Brain microvascular endothelial cell (primary cell): Measurements from ENCODE around the gene RADX.

ENCODE experiments used
- DNase-seq: peaks from one replicate; pipeline ENCODE4 v3.0.0-alpha.2; 2020
- H3K27ac ChIP-seq: fragments of 250-450 bp; sonication (Bioruptor Pico); 2 replicates; pipeline ENCODE4 v1.5.1; 2020; ENCODE audit warnings: mild to moderate bottlenecking, moderate library complexity
- H3K27me3 ChIP-seq: fragments of 250-450 bp; sonication (Bioruptor Pico); replicated peaks from 2 replicates; pipeline ENCODE4 v1.5.1; 2020; ENCODE audit warnings: mild to moderate bottlenecking
- H3K36me3 ChIP-seq: fragments of 250-450 bp; sonication (Bioruptor Pico); replicated peaks from 2 replicates; pipeline ENCODE4 v1.5.1; 2020; ENCODE audit warnings: mild to moderate bottlenecking
- H3K4me3 ChIP-seq: 2 replicates; pipeline ENCODE4 v1.5.1; 2011; ENCODE audit warnings: low read depth, mild to moderate bottlenecking, control low read depth, low read length, moderate library complexity
- CTCF ChIP-seq: IDR thresholded peaks from 2 replicates; pipeline ENCODE4 v1.5.1; 2011; ENCODE audit warnings: low read depth, mild to moderate bottlenecking, moderate library complexity, low read length, control low read depth, inconsistent platforms; ENCODE audit errors: missing control alignments
- in situ Hi-C: cut with HindIII; loops from 2 replicates; pipeline ENCODE4 v1.10.0; 2017; ENCODE audit warnings: low sequenced_read_pairs, low pct_ligation_motif_present

The RADX gene

DNA sequence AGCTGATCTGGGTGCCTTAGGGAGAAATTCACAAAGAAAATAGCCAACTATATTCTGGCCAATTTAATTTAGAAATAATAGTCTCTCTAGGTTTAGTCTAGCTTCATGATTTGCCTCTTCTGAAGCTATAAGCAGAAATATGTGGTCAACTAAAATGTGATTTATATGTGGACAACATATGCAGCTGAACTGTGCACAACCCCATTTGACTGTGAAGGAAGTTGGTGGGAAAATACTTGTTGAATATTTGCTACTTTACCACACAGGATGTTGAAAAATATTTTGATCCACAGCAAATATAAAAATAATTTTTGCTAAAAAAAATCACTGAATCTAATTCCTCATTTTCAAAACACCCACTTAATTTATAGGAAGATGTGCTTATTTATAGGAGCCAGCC is 99.0 kb downstream of the RADX start:
- H3K27me3 ChIP-seq = no peaks in the 10 kb centered on the region
- TF ChIP-seq CTCF = no peak
- no peak for DNase-seq
- in situ Hi-C loops = no loop called here
- H3K36me3 ChIP-seq = no peaks in the 10 kb centered on the region
- H3K27ac ChIP-seq = no peak overlapping the region
- no peak overlapping the region for H3K4me3 ChIP-seq

DNA sequence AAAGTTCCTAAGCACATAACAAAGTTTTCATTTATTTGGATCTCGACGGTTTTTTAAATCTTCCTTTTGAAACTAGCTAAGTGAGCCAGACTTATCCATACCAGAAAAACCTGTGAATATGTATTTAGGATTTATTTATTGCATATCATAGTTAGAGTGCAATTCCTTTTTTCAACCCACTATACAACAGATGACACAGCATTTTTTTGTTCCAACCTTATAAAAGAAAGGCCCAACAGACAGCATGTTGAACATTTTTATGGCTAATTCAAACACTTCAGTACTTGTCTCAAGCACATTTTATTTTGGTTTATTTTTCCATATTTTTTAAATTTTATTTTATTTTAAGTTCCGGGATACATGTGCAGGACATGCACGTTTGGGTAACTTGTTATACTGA is 99.6 kb downstream of the RADX start:
- TF ChIP-seq CTCF = no peak
- Histone ChIP-seq H3K36me3 (no peaks in the 10 kb centered on the region), H3K27me3 (no peaks in the 10 kb centered on the region), H3K27ac (no peak overlapping the region), H3K4me3 (no peak overlapping the region)
- DNase-seq = no peak
- in situ Hi-C loops = no loop called here

DNA sequence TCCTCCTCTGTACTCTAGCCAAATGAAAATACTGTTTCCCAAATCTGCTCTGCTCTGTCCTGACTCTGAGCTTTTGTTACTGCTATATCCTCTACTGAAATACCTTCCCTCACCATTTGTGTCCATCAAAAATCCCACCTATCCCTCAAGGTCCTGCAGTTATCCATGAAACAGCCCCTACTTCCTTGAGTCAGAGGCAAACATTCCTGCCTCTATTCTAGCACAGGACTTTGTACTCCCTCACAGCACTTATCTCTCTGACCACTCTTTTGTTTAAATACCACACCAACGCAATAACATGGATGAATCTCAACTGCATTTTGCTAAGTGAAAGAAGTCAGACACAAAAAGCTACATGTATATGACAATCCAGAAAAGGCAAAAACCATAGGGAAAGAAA is 104.2 kb downstream of the RADX start:
- no peak for DNase-seq
- H3K27me3 ChIP-seq = no peaks in the 10 kb centered on the region
- H3K36me3 ChIP-seq = no peaks in the 10 kb centered on the region
- TF ChIP-seq CTCF = no peak
- H3K4me3 ChIP-seq = no peak overlapping the region
- in situ Hi-C loops = no loop called here
- H3K27ac ChIP-seq = no peak overlapping the region

- H3K27me3 ChIP-seq = no peaks in the 10 kb centered on the region
- no peak for TF ChIP-seq CTCF
- no peak overlapping the region for H3K27ac ChIP-seq
- no peak overlapping the region for H3K4me3 ChIP-seq
- no peak for DNase-seq
- no peaks in the 10 kb centered on the region for H3K36me3 ChIP-seq
- in situ Hi-C loops = no loop called here
Measured at GRCh38 chrX:106716463-106716862, 104.7 kb downstream of the RADX start.

GRCh38 chrX:106718709-106719108 is 106.9 kb downstream of the RADX start:
- in situ Hi-C loops = no loop called here
- H3K4me3 ChIP-seq = no peak overlapping the region
- no peak for TF ChIP-seq CTCF
- no peaks in the 10 kb centered on the region for H3K27me3 ChIP-seq
- H3K36me3 ChIP-seq = no peaks in the 10 kb centered on the region
- no peak overlapping the region for H3K27ac ChIP-seq
- DNase-seq = no peak

GRCh38 chrX:106725931-106726330 is 114.2 kb downstream of the RADX start:
- in situ Hi-C loops = no loop called here

More at GRCh38 chrX:106725931-106726330, 114.2 kb downstream of the RADX start:
- no peaks in the 10 kb centered on the region for H3K27me3 ChIP-seq
- no peak overlapping the region for H3K27ac ChIP-seq
- H3K4me3 ChIP-seq = peak overlapping the region; percentile 66
- no peak for TF ChIP-seq CTCF
- no peak for DNase-seq
- no peaks in the 10 kb centered on the region for H3K36me3 ChIP-seq
